NCI-H345 (cell line): ENCODE data around the gene CCNL1.
A peak's percentile ranks its signal among the peaks of the same experiment; 100 is the strongest.

Experiments
- DNase-seq: peaks from one replicate; lab custom pipeline; 2025; lab: John Stamatoyannopoulos, UW

CCNL1 gene

DNA sequence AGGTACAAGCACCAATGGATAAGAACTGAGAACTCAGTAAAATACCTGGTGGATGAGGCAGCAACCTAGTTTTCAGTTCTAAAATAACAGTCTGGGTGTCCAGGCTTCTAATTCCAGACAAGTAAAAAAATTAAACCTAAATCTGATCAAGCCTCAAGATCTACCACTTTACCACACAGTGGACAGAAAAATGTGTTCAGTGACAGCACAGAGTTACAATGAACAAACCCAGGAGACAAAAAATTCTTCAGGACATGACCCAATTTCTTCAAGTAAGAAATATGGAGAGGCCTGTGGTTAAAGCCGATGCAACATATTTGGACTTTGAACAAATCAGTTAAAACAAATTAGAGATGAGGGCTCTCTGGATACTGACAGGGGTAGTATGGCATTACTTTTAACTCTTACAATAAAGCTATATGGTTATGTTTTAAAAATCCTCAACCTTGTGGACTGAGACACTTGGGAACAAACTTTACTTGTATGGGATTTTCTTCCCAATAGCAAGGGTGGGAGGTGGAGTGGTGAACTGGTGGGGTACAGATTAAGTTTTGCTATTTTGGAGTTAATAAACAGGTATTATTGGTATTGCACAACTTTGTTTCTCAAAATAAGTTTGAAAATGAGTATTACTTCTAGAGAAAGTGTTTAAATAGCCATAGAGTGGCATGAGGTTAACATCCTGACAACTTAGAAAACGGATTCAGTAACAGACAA is 14.2 kb downstream of the CCNL1 start:
- no peak for DNase-seq

DNA sequence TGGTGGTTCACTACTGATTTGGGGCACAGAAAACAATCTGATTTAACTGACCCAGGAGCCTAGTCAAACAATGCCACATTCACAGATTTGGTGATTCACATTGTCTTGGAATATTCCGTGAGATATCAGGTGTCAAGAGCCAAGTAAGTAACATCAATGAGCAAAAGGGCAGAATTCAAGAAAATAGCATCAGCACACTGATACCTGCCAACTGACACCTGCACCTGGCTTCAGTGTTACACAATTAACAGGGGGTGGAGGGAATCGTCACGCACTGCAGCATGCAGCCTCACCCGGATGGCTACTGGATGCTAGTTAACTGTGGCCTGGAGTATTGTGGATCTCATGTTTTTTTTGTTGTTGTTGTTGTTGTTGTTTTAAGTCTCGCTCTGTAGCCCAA is 17.6 kb downstream of the CCNL1 start:
- DNase-seq = peak; percentile 79

DNA sequence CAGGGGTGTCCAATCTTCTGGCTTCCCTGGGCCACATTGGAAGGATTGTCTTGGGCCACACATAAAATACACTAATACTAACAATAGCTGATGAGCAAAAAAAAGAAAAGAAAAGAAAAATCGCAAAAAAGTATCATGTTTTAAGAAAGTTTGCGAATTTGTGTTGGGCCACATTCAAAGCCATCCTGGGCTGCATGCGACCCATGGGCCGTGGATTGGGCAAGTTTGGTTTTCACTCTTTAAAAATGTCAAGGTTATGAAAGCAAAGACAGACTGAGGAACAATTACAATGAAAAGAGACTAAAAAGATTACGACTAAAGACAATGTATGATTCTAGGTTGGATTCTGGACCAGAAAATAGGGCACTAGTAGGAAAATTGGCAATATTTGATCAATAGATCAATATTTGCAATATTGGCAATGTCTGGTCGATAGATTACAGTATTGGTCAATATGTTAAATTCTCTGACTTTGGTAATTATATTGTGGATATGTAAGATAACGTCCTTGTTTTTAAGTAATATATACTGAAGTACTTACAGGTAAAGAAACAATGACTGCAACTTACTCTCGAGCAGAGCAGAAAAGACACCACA is 19.9 kb downstream of the CCNL1 start:
- no peak for DNase-seq

DNA sequence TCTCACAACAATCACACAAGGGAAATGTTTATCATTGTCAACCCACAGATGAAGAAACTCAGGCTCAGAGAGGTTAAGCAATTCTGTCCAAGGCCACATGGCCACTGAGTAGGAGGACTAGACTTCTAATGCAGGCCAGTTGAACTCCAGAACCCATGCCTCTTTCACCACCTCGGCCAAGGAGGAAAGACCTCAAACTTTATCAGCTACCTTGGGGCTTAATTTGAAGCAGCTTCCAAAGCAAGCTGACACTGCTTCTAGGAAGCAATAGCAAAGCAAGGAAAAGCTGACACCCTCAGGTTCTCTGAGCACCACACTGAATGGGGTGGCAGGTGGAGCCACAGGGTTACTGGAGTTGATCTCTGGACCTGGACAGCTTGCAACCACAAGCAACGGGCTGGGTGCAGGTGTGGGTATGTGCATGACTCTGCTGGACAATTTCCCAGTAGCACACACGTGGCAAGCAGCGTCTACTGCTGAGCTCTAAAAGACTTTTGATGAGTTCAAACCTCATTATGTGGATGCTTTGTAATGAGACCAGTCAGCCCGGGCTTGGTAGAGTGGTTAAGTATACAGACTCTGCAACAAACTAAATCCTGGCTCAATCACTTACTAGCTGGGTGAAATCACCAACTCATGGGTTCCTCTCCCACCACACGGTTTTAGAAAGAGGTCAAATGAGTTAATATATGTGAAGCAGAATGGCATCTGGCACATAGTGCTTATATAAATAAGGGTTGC is 23.1 kb downstream of the CCNL1 start:
- no peak for DNase-seq

DNA sequence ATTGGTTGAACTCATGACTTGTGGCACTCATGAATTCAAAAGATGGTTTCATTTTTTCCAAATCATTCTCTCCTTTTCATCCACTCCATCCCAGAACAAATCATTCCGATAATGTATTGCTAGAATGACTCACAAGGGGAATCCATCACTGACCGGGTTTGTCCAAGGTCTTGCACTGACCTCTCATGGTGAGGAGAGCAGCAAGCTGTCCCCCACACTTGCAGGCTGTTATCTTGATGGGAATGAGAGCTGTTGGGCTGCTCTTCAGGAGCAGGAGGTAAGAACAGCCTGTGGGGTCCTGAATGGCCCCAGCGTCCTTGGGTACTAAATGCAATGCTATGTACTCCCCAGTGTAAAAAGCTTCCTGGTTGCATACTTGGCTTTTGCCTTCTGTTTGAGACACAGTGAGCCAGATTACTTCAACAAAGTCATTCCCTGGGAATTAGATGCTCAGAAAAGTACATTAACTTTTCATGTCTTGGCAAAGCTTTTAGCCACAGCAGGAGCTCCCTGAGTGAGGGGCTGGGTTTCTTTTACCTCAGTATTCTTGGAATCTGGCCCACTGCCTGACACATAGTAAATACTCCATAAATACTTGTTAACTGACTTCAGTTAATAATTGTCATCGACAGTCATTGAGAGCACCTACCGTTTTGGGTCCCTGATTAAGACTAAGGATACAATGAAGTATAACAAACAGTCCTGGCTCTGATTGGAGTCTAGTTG is 24.1 kb downstream of the CCNL1 start:
- no peak for DNase-seq

DNA sequence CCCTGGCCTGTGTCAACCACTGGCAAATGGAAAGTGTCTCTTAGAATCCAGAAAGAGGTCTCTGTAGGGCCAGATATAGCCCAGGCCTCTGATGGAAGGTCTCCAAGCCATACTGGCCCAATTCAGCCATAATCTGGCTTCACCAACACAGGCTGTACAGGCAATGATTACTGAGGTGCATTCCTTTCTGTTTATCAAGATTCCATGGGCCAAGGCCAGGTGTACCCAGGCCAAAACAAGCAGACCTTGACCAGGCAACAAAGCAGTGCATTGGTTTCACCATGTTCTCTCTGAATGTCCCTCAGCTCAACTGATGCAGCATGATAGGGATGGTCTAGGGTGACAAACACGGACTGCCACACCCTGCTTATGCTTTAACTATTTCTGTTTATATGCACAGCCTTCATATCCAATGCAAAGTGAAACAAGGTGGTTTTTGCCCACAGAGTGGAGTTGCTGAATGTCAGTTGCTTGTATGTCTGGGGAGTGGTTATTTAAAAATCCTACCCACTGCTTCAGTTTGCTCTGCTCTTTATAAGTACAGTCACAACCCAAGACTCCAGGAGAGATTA is 25.2 kb downstream of the CCNL1 start:
- DNase-seq = no peak

DNA sequence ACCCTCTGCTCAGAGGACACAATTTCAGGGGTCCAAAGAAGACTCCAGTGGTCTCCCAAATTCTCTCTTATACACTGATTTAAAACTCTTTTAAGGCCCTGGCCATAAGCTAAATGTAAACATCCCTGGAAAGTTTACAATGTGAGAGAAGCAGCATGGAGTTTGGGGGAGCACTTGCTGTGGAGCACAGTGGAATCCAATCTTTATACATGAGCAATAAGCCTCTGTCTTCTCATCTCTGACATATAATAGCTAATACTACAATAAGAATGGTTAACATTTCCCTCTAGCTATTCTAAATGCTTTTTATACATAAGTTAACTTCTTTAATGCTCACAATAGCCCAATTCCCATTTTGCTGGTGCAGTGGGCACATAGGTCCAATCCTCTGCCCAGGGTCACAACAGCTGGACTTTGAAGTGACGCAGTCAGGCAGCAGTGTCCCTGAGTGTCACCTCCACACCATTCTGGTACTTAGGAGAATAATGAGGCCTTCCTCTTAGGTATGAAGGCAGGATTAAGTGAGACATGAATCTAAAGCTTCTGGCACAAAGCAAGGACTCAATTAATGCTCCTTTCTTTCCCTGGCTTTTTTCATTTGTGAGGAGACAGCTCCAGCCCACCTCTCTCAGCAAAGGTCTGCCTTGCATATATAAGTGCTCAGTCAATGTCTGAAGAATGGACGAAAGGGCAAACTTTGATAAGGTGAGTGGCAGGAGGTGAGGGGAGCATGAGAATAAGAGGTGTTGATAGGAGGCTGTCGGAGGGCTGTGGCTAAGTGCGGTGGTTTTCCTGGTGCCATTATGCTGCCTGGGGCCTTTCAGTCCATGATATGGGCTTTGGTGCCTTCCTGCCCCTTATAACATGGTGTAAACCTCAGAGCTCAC is 26.3 kb downstream of the CCNL1 start:
- no peak for DNase-seq

DNA sequence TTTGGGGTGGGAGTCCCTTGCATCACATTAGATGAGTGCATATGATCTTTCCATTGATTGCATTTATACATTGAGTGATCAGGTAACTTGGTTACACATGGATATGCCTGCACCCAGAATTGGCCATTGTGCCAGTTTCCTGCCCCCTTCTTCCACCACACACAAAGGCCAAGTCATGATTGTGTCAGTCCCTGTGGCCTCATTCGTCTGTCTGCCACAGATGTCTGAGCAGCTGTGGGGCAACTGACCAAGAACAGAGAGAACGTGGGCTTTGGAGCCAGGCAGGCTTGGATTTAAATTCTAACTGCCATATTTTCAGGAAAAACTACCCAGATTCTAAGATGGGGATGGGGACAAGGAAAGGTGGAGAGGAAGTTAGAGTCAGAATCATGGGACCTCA is 27.0 kb downstream of the CCNL1 start:
- no peak for DNase-seq

DNA sequence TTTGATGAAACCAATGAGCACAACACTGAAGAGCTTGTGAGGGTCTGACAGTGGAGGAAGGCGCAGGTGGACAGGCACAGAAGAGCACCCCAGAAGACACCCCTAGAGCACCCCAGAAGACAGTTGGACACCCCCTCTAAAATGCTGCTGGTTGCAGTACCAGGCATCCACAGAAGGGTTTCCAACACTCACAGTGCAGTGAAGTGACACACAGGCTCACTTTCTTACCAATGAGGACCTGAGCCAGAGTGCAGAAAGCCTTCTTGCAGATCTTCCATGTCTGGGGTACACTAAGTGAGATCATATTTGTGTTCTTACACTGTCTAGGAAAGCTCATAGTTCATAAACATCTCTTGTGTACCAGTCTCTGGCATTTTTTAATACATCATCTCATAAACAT is 27.6 kb downstream of the CCNL1 start:
- no peak for DNase-seq

DNA sequence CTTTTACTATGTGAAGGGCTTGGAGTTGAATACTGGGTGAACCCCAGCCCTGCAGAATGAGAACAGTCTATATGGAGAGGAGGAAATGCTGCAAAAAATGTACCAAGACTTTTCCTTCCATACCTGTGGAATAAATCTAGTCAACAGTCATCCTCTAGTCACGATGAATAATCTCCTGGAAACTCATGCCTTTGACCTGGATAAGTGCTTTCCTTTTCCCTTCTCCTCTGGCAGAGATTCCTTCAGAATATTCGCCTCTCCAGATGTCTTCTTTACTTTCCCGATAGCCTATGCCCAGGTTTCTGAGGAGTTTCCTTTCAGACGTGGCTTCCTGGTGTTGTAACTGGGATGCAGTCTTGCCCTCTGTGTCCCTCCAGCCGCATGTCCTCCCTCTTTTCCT is 28.1 kb downstream of the CCNL1 start:
- no peak for DNase-seq

DNA sequence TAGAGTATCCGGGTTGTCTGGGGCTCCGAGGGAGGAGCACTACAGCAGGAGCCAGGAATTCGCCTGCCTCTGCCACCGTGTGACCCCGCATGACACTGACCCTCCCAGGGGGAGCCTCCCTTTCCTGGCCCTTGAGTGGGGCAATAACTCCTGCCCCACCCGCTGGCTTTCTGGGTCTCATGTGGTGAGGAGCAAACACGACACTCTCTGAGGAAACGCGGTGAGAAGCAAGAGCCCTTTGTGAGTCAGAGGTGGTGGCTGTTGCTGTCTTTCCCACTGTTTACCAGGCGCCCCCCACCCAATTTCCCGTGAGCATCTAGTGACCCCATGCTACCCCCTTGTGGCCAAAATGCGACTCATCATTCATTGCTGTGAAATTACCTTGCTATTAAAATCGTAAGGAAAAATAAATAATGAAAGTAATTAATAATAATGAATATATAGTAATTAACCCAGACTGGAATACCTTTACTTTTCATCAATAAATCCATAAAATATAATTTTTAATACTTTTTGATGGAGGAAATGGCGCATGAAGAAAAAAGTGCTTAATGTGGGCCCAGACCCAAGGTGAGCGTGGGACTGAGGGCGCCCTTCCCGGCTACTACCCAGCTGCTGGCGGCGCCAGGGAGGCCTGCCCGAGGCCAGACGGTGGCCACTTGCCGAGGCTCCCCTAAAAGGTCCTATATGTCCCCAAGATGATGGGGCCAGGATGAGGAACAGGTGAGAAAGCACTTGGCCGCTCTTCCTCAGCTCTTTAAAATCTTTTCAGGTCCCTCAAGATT is 29.3 kb downstream of the CCNL1 start:
- peak; percentile 45 for DNase-seq

DNA sequence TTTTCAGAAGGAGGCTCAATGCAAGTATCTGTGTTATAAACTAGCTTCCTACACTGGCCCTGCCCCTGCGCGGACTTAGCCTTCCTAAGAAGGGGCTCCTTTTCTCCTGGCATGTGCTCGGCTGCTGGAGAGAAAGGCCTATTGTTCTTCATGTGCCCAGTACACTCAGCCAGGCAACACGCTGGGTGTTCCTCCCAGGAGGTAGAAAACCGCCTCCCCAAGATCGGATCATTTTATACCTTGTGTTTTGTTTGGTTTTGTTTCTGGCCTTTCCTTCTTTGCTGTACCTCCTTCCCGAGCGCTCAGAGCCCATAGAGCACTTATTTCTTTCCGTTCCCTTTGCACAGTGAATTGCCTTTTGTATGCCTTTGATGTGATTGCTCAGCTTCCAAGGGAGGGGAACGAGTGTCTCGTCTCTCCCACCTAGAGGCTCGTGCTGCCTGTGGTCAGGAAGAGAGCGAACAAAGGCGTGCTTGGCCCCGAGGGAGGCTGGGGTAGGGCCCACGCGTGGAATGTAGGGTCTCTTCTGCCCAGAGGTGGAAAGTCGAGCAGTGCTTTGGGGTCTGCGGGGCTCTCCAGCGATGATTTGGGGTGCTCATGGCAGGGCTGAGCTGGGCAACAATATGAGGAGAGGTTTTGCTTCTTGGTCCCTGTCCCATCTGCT is 30.0 kb downstream of the CCNL1 start:
- peak; percentile 46 for DNase-seq

DNA sequence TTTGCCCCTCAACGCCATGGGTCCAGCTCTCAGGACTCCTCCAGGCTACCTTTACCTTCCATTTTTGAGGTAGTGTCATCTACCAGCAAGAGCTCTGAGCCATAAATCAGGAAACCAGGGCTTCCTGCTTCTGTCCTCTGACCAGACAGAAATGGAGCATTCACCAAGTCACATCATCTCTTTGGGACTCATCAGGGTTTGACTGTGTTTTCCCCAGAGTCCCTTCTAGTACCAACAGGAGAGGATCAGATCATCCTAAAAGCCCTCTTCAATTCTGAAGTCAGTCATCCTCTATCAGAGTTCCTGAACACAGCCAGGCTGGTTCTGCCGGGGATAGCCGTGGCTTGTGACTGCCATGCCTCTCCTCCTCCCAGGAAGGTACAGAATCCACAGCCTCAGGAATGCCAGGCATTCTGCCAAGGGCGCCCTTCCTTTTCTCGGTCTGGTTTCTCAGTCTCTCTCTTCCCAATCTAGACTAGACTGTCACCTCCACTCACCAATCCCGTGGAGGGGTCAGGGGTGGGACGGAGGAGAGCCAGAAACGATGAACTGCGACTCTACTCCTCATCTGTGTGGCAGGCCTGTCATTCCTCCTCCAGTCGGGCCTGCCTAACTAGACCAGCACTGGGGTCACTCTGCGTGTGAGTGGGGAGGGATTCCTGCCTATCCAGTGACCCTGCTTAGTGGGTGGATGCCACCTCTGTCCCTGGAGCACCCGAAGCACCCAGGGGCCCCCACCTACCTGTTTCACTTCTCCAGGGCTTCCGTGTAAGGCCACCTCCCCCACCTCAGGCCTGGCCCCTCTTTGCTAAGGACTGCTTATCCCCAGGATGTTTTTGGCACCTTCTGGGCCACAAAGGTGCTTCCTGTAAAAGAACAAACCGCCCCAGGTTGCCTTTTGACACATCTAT is 30.9 kb downstream of the CCNL1 start:
- no peak for DNase-seq

DNA sequence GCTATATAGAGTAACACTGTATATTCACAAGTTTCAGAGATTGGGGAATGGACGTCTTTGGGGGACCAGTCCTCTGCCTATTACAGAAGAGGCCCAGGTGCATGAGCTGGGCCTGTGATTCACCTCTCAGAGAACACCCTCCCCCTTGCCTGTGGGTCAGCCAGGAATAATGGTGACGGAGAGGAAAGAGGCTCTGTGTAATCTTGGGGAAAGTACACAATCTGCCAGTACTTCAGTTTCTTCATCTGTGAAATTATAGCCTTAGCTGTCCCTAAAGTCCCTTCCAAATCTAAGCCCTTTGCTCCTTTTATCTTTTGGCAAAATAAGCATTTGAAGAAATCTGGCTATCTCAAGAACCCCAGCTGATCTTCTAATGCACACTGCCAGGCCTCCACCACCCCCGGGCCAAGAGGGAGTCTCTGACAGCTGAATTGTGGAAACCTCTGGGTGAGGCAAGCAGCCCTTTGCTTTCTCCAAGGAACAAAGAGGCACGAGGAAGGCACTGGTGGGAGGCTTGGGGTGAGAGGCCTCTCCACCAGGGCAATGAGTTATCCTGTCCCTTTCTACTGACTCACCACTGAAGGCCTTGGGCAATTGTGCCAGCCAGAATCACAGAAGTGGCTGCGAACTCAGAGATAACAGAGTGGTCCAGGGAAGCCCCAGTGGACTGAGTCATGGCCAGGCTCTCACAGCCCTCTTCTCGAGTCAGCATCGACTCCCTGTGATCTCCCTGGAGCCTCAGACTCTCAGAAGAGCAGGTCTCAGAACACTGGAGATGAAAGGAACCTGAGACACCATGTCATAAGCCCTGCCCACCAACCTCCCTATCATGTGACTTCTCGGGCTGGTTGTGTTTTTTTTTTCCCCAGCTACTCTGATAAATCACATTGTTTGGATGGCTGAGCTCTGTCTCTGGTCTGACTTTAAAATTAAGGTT is 31.8 kb downstream of the CCNL1 start:
- no peak for DNase-seq

DNA sequence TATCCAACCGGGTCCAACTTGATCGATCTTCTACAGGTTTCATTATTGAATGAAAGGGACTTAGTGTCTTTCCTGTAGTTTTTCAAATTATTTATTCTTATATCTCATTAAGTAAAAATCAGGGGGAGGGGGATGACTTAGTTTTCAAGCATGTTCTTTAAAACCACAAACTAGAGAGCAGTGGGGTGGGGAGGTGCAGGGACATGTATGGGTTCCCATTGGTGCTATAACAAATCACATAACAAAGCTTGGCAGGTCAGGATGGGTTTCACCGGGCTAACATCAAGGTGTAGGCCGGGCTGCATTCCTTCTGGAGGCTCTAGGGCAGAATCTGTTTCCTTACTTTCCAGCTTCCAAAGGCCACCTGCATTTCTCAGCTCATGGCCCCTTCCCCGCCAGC is 32.7 kb downstream of the CCNL1 start:
- no peak for DNase-seq

DNA sequence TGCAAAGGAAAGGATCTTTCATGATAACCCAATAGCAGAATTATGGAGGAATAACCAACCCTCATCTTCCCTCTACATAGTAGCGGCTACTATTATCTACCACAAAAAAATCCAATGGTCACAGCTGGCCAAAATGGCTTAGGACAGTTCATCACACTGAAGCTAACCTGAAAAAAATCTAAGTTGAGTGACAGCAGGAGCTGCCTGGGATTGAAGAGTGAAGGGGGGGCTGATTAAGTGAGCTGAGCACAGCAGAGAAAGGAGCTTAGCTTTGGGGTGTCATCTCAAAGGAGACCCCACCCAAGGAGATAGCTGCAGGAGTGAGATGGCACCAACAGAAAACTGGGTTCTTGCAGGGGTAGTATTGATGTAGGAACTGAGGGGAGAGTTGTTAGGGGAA is 33.6 kb downstream of the CCNL1 start:
- DNase-seq = no peak

DNA sequence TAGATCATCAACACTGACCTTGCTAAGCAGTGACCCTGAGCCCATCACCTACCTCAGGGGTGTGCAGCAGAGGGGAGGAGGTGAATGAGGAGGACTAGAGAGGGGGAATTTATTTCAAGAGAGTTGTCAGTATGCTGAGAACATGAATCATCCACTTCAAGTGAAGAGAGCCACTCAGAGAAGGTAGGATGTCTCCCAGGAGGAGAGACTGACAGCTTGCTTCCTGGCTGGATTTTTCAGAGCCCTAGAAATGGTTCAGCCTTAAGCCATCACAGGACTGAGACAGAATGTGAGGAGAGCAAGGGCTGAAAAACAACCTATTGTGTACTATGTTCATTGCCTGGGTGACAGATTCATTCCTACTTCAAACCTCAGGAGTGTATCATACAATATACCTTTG is 34.8 kb downstream of the CCNL1 start:
- DNase-seq = peak; percentile 16

DNA sequence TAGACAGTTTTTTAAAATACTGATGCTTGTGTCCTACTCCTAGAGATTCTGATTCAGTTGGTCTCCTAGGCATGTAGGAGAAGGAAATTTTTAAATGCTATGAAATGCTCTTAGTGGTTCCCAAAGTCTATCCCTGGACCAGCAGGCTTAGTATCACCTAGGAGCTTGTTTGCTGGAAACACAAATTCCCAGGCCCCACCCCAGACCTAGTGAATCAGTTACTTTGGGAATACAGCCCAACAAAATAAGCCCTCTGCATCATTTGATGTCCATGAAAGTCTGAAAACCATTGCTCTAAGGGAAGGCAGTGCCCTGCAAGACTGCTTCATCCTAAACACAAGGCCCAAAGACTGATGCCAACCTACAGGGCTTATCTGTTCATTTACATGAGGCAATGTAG is 36.3 kb downstream of the CCNL1 start:
- no peak for DNase-seq
